ENCODE results near the gene CD79B. TPM values are rescaled to one million over a fixed set of nuclear protein-coding genes. Genes with fewer than 3 reads are reported as not detected.
"Not testable (repeated sequence)": the region's sequence is repeated elsewhere in the genome, so short reads cannot be mapped to it uniquely, and the experiment has no call there.

Gene CD79B
- total and polyA plus RNA-seq, 4 donors, result 1.8 to 8.7 (median 5.0) TPM

DNA sequence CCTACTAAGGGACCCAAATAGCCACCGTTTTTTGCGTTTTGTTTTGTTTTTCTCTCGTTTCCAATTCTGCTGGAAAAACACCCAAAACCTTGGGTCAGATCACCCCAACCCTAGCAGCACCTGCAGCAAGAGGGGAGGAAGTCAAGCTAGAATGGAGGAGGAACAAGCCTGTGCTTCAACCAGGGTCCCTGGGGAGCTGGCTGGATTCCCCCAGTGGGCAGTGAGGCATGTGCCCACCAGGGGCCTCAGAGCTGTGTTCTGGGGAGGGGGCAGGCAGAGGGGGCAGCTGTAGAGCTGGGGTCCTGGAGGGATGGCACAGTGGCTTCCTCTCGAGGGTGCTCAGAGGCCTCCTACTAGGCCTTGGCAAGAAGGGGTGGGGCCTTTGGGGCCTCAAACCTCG is 6.5 kb downstream of the CD79B start:
- H3K9ac ChIP-seq (ENCODE audit: insufficient read depth in 1 of 2, low read length in 2 of 2), result no peak overlapping the region
- no peaks in the 10 kb centered on the region for H3K36me3 ChIP-seq (ENCODE audit: control insufficient read depth in 4 of 4, insufficient read depth in 4 of 4, low read length in 4 of 4)
- no peaks in the 10 kb centered on the region for H3K9me3 ChIP-seq (ENCODE audit: control insufficient read depth in 4 of 4, insufficient read depth in 3 of 4, low read length in 3 of 4)
- 73 to 77% methylated on average over 5 of the region's 5 CpGs for WGBS, 2 donors
- DNase-seq (no peak), ATAC-seq (ENCODE audit: insufficient read depth, low FRiP score) (no peak)
- no peak overlapping the region for H3K27ac ChIP-seq (ENCODE audit: low read depth in 1 of 2, low read length in 1 of 2)
- H3K4me1 ChIP-seq (ENCODE audit: control insufficient read depth in 5 of 5, insufficient read depth in 5 of 5, low read length in 5 of 5), result no peaks in the 10 kb centered on the region
- no peaks in the 10 kb centered on the region for H3K27me3 ChIP-seq (ENCODE audit: control insufficient read depth in 3 of 3, insufficient read depth in 3 of 3, low read length in 2 of 3)
- TF ChIP-seq, protein P1, sequence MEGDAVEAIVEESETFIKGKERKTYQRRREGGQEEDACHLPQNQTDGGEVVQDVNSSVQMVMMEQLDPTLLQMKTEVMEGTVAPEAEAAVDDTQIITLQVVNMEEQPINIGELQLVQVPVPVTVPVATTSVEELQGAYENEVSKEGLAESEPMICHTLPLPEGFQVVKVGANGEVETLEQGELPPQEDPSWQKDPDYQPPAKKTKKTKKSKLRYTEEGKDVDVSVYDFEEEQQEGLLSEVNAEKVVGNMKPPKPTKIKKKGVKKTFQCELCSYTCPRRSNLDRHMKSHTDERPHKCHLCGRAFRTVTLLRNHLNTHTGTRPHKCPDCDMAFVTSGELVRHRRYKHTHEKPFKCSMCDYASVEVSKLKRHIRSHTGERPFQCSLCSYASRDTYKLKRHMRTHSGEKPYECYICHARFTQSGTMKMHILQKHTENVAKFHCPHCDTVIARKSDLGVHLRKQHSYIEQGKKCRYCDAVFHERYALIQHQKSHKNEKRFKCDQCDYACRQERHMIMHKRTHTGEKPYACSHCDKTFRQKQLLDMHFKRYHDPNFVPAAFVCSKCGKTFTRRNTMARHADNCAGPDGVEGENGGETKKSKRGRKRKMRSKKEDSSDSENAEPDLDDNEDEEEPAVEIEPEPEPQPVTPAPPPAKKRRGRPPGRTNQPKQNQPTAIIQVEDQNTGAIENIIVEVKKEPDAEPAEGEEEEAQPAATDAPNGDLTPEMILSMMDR (IDR thresholded peaks at IDR 0.05; ENCODE audit: control extremely low read depth, extremely low read depth), result no peak
- H3K4me3 ChIP-seq, result no peak overlapping the region

DNA sequence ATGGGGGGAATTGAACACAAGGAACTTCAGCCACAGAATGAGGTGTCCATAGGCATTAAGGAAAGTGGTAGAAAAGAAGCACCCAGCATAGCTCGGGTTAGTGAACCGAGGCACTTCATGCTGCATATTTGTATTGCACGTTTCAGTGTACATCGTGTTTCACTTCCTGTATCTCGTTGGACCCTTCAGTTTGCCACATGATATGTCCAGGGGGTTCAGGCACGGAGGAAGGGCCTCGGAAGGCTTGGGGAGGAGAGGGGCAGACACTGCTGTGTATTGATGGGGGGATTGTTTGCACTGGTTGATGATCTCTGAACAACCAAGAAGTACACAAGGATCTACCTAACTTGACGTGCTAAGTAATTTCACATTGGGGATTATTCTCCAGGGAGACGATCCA is 9.7 kb downstream of the CD79B start:
- H3K4me1 ChIP-seq (ENCODE audit: control insufficient read depth in 5 of 5, insufficient read depth in 5 of 5, low read length in 5 of 5); ATAC-seq (ENCODE audit: insufficient read depth, low FRiP score); H3K27ac ChIP-seq (ENCODE audit: low read depth in 1 of 2, low read length in 1 of 2); H3K9ac ChIP-seq (ENCODE audit: insufficient read depth in 1 of 2, low read length in 2 of 2); H3K9me3 ChIP-seq (ENCODE audit: control insufficient read depth in 4 of 4, insufficient read depth in 3 of 4, low read length in 3 of 4); DNase-seq; H3K36me3 ChIP-seq (ENCODE audit: control insufficient read depth in 4 of 4, insufficient read depth in 4 of 4, low read length in 4 of 4); H3K4me3 ChIP-seq; H3K27me3 ChIP-seq (ENCODE audit: control insufficient read depth in 3 of 3, insufficient read depth in 3 of 3, low read length in 2 of 3): not testable (repeated sequence)
- 61 to 66% methylated on average over 9 of the region's 9 CpGs for WGBS, 2 donors

DNA sequence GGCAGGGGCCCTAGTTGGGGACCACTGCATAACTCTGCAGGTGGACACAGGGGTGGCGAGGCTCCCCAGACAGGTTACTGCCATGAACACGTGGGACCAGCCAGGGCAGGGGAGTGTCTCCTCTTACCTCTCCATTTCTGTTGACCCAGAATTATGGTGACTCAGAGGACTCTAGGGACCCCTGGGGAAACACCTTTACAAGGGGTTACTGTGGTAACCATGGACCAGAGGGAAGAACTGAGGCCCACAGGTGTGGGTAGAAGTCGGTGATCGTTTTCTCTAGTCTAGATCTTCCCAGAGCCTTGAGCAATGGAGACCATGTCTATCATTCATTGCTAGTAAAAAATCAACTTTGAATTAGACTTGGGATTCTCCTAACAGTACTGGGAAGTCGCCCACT is 11.4 kb downstream of the CD79B start:
- ATAC-seq (ENCODE audit: insufficient read depth, low FRiP score); H3K36me3 ChIP-seq (ENCODE audit: control insufficient read depth in 4 of 4, insufficient read depth in 4 of 4, low read length in 4 of 4); H3K4me1 ChIP-seq (ENCODE audit: control insufficient read depth in 5 of 5, insufficient read depth in 5 of 5, low read length in 5 of 5); DNase-seq; H3K27ac ChIP-seq (ENCODE audit: low read depth in 1 of 2, low read length in 1 of 2); H3K4me3 ChIP-seq; H3K9ac ChIP-seq (ENCODE audit: insufficient read depth in 1 of 2, low read length in 2 of 2); H3K27me3 ChIP-seq (ENCODE audit: control insufficient read depth in 3 of 3, insufficient read depth in 3 of 3, low read length in 2 of 3); H3K9me3 ChIP-seq (ENCODE audit: control insufficient read depth in 4 of 4, insufficient read depth in 3 of 4, low read length in 3 of 4): not testable (repeated sequence)
- 85 to 91% methylated on average over 5 of the region's 5 CpGs for WGBS, 2 donors

DNA sequence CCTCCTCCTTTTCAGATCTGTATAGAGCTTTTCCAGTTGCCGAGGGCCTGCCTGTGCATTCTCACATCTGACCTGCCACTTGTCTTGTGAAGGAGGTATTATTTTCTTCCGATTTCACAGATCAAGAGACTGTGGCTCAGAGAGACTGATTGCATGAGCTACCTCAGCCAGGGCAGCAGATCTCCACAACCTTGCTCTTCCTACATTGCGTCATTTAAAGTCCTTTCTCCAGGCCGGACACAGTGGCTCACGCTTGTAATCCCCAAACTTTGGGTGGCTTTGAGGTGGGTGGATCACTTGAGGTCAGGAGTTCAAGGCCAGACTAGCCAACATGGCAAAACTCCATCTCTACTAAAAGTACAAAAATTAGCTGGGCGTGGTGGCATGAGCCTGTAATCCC is 12.1 kb downstream of the CD79B start:
- H3K9ac ChIP-seq (ENCODE audit: insufficient read depth in 1 of 2, low read length in 2 of 2); ATAC-seq (ENCODE audit: insufficient read depth, low FRiP score); DNase-seq; H3K9me3 ChIP-seq (ENCODE audit: control insufficient read depth in 4 of 4, insufficient read depth in 3 of 4, low read length in 3 of 4); H3K36me3 ChIP-seq (ENCODE audit: control insufficient read depth in 4 of 4, insufficient read depth in 4 of 4, low read length in 4 of 4); H3K4me1 ChIP-seq (ENCODE audit: control insufficient read depth in 5 of 5, insufficient read depth in 5 of 5, low read length in 5 of 5); H3K27ac ChIP-seq (ENCODE audit: low read depth in 1 of 2, low read length in 1 of 2); H3K27me3 ChIP-seq (ENCODE audit: control insufficient read depth in 3 of 3, insufficient read depth in 3 of 3, low read length in 2 of 3); H3K4me3 ChIP-seq: not testable (repeated sequence)
- 85 to 91% methylated on average over 6 of the region's 6 CpGs for WGBS, 2 donors

DNA sequence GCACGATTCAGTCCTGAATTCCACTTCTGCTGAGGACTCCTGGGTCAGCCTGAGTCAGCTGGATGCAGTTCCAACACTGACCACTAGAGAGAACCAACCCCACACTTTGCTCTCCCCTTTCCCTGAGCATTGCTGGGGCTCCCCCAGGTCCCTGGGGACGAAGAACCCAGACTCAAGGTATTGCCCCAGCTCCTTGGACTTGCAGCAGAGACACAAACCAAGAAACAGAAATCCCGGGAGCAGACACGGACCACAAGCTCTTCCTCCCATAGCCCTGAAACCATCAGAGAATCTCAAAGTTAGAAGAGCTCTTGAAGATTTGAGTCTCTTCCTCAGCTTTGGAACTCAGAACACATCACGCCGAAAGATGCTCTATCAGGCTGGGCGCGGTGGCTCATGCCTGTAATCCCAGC is 12.8 kb downstream of the CD79B start:
- no peak overlapping the region for H3K27ac ChIP-seq (ENCODE audit: low read depth in 1 of 2, low read length in 1 of 2)
- ATAC-seq (ENCODE audit: insufficient read depth, low FRiP score) (peak; percentile 89), DNase-seq (peak; percentile 58 to 62 (median 60))
- no peaks in the 10 kb centered on the region for H3K9me3 ChIP-seq (ENCODE audit: control insufficient read depth in 4 of 4, insufficient read depth in 3 of 4, low read length in 3 of 4)
- TF ChIP-seq, protein P1 (IDR thresholded peaks at IDR 0.05; ENCODE audit: control extremely low read depth, extremely low read depth), result peak; percentile 93
- 40 to 43% methylated on average over 8 of the region's 8 CpGs for WGBS, 2 donors
- no peaks in the 10 kb centered on the region for H3K4me1 ChIP-seq (ENCODE audit: control insufficient read depth in 5 of 5, insufficient read depth in 5 of 5, low read length in 5 of 5)
- peaks cover 0 to 3% (median 0%) of the 10 kb centered on the region in 4 donors for H3K36me3 ChIP-seq (ENCODE audit: control insufficient read depth in 4 of 4, insufficient read depth in 4 of 4, low read length in 4 of 4)
- H3K27me3 ChIP-seq (ENCODE audit: control insufficient read depth in 3 of 3, insufficient read depth in 3 of 3, low read length in 2 of 3), result no peaks in the 10 kb centered on the region
- H3K9ac ChIP-seq (ENCODE audit: insufficient read depth in 1 of 2, low read length in 2 of 2), result no peak overlapping the region
- H3K4me3 ChIP-seq, result no peak overlapping the region

DNA sequence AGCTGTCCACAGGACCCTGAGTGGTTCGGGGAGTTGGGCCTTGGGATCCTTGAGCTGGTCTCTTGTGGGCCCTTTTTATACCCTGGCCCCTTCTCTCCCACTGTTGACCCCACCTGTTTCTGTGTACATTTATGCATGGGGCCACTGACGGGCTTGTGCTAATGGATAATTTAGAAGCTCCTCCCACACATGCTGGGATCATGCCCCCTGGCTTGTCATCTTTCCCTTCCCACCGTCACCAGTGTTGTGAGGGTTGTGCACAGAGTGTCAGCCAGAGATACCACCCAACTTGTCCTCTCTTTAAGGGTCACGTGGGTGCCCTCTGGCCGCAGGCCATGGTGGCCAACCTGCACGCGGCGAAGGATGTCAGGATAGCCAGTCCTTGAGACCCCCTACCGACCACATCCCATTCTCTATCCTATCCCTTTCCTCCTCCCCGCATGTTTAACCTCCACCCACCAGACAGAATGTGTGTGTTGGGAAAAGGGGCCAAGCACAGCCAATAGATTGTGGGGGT is 13.3 kb downstream of the CD79B start, which contains the start of gene GH1:
Gene GH1, minus strand, starts transcription at position 51 of the 517 bp plus-strand sequence. CDS start 63 bp downstream, outside the sequence.
- DNase-seq; H3K4me1 ChIP-seq (ENCODE audit: control insufficient read depth in 5 of 5, insufficient read depth in 5 of 5, low read length in 5 of 5); H3K27me3 ChIP-seq (ENCODE audit: control insufficient read depth in 3 of 3, insufficient read depth in 3 of 3, low read length in 2 of 3); ATAC-seq (ENCODE audit: insufficient read depth, low FRiP score); H3K9ac ChIP-seq (ENCODE audit: insufficient read depth in 1 of 2, low read length in 2 of 2); H3K36me3 ChIP-seq (ENCODE audit: control insufficient read depth in 4 of 4, insufficient read depth in 4 of 4, low read length in 4 of 4); H3K9me3 ChIP-seq (ENCODE audit: control insufficient read depth in 4 of 4, insufficient read depth in 3 of 4, low read length in 3 of 4); H3K27ac ChIP-seq (ENCODE audit: low read depth in 1 of 2, low read length in 1 of 2); H3K4me3 ChIP-seq: not testable (repeated sequence)
- 53 to 60% methylated on average over 10 of the region's 10 CpGs for WGBS, 2 donors
